ENCODE results near the gene DAB1.

Gene DAB1

DNA sequence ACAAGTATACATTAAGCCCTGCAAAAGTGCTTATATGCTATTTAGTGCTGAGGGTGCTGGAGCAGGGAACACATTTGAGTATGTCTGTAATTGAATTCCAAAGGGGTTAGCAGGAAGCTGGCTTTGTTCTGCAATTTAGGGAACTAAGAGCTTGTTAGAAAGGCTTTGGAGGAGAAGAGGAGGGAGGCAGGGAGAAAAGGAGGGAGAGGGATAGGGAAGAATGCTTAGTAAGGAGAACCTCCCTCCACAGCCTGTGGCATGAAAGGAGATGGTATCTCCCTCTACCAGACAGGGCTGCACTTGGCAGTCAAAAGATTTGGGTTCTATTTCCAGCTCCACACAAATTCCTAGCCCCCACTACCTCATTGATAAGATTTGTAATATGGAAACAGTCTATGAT is 217.8 kb downstream of the DAB1 start:
- Histone ChIP-seq H2AFZ (ENCODE audit: low read length) (no peak overlapping the region), H3K9me3 (ENCODE audit: low read length) (no peaks in the 10 kb centered on the region), H3K4me1 (ENCODE audit: insufficient read depth, low read length, severe bottlenecking) (no peaks in the 10 kb centered on the region), H3K9ac (ENCODE audit: low read length) (no peak overlapping the region), H3F3A (ENCODE audit: insufficient read depth, low read length) (no peaks in the 10 kb centered on the region), H3K4me2 (ENCODE audit: low read length) (no peak overlapping the region), H4K20me1 (ENCODE audit: insufficient read depth, low read length) (no peaks in the 10 kb centered on the region), H3K36me3 (ENCODE audit: insufficient read depth, low read length) (no peaks in the 10 kb centered on the region), H3K9me2 (ENCODE audit: low read depth, low read length) (no peaks in the 10 kb centered on the region), H3K79me2 (ENCODE audit: insufficient read depth, low read length) (no peaks in the 10 kb centered on the region), H3K27me3 (ENCODE audit: insufficient read depth, low read length) (no peaks in the 10 kb centered on the region), H3K27ac (ENCODE audit: low read depth, low read length, poor library complexity, severe bottlenecking) (no peak overlapping the region), H3K4me3 (ENCODE audit: low read depth, low read length, poor library complexity, severe bottlenecking) (no peak overlapping the region)
- TF ChIP-seq, protein P1, sequence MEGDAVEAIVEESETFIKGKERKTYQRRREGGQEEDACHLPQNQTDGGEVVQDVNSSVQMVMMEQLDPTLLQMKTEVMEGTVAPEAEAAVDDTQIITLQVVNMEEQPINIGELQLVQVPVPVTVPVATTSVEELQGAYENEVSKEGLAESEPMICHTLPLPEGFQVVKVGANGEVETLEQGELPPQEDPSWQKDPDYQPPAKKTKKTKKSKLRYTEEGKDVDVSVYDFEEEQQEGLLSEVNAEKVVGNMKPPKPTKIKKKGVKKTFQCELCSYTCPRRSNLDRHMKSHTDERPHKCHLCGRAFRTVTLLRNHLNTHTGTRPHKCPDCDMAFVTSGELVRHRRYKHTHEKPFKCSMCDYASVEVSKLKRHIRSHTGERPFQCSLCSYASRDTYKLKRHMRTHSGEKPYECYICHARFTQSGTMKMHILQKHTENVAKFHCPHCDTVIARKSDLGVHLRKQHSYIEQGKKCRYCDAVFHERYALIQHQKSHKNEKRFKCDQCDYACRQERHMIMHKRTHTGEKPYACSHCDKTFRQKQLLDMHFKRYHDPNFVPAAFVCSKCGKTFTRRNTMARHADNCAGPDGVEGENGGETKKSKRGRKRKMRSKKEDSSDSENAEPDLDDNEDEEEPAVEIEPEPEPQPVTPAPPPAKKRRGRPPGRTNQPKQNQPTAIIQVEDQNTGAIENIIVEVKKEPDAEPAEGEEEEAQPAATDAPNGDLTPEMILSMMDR (IDR thresholded peaks at IDR 0.05; ENCODE audit: low read length), result no peak
- TF ChIP-seq EZH2 (IDR thresholded peaks at IDR 0.05; ENCODE audit: borderline replicate concordance, low read length), result no peak

DNA sequence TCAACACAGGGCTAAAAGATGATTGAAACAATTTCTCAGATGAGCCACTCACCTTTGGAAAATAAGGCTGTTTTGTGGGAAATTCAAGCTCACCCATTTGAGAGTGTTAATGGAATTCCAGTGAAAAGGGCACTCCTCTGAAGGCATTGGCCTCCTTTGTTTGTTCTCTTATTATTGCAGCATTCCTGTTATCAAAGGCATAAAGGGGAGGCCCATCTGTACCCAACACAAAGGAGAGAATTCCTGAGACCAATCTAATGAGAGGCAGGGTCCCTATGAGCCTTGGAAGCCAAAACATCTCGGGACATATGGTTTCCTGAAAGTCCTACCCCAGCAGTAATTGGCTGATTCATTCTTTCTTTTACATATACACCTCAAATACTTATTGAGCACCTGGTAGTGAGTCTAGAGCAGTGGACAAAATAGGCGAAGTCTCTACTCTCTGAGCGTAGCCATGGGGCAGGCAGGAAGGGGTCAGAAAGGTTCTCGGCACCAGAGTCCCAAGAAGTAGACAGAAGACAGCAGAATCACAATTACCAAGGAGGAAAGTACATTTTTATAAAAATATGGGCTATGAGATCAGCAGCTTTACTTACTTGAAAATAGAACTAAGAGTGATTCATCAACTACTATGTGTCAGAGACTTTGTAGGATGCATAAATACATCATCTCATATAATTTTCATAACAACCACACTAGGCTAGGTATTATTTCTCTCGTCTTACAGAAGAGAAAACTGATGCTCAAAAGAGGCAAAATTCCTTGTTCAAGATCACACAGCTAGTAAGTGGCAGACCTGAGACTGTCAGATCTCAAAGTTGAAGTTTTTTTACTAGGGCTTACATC is 218.7 kb downstream of the DAB1 start:
- Histone ChIP-seq H3K27me3 (ENCODE audit: insufficient read depth, low read length) (no peaks in the 10 kb centered on the region), H3K79me2 (ENCODE audit: insufficient read depth, low read length) (no peaks in the 10 kb centered on the region), H4K20me1 (ENCODE audit: insufficient read depth, low read length) (no peaks in the 10 kb centered on the region), H3K27ac (ENCODE audit: low read depth, low read length, poor library complexity, severe bottlenecking) (no peak overlapping the region), H3F3A (ENCODE audit: insufficient read depth, low read length) (no peaks in the 10 kb centered on the region), H3K4me2 (ENCODE audit: low read length) (no peak overlapping the region), H3K36me3 (ENCODE audit: insufficient read depth, low read length) (no peaks in the 10 kb centered on the region), H3K4me3 (ENCODE audit: low read depth, low read length, poor library complexity, severe bottlenecking) (no peak overlapping the region), H2AFZ (ENCODE audit: low read length) (no peak overlapping the region), H3K9me2 (ENCODE audit: low read depth, low read length) (no peaks in the 10 kb centered on the region), H3K9me3 (ENCODE audit: low read length) (no peaks in the 10 kb centered on the region), H3K9ac (ENCODE audit: low read length) (no peak overlapping the region), H3K4me1 (ENCODE audit: insufficient read depth, low read length, severe bottlenecking) (no peaks in the 10 kb centered on the region)
- TF ChIP-seq EZH2 (IDR thresholded peaks at IDR 0.05; ENCODE audit: borderline replicate concordance, low read length), result no peak
- TF ChIP-seq, protein P1 (IDR thresholded peaks at IDR 0.05; ENCODE audit: low read length), result no peak

DNA sequence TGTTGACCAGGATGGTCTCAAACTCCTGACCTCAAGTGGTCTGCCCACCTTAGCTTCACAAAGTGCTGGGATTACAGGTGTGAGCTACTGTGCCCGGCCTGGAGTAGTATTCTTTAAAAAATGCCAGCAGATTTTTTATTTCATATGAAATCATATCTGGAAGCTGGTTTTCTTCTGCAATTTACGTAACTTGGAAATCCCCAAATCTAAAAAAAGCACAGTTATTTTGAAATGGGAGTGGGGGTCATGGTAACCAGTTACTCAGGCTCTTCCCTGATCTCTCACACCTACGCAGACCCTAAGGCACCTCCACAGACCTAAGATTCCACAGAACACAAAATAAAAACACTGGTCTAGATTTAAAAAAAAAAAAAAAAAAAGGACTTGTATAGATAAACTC is 219.8 kb downstream of the DAB1 start:
- H3K4me3 ChIP-seq (ENCODE audit: low read depth, low read length, poor library complexity, severe bottlenecking), result no peak overlapping the region
- no peak overlapping the region for H2AFZ ChIP-seq (ENCODE audit: low read length)
- H3K4me1 ChIP-seq (ENCODE audit: insufficient read depth, low read length, severe bottlenecking), result no peaks in the 10 kb centered on the region
- H3K9ac ChIP-seq (ENCODE audit: low read length), result no peak overlapping the region
- H4K20me1 ChIP-seq (ENCODE audit: insufficient read depth, low read length), result no peaks in the 10 kb centered on the region
- TF ChIP-seq, protein P1 (IDR thresholded peaks at IDR 0.05; ENCODE audit: low read length), result no peak
- H3F3A ChIP-seq (ENCODE audit: insufficient read depth, low read length), result no peaks in the 10 kb centered on the region
- H3K27me3 ChIP-seq (ENCODE audit: insufficient read depth, low read length), result no peaks in the 10 kb centered on the region
- H3K4me2 ChIP-seq (ENCODE audit: low read length), result no peak overlapping the region
- no peaks in the 10 kb centered on the region for H3K9me2 ChIP-seq (ENCODE audit: low read depth, low read length)
- H3K36me3 ChIP-seq (ENCODE audit: insufficient read depth, low read length), result no peaks in the 10 kb centered on the region
- no peaks in the 10 kb centered on the region for H3K79me2 ChIP-seq (ENCODE audit: insufficient read depth, low read length)
- no peaks in the 10 kb centered on the region for H3K9me3 ChIP-seq (ENCODE audit: low read length)
- H3K27ac ChIP-seq (ENCODE audit: low read depth, low read length, poor library complexity, severe bottlenecking), result no peak overlapping the region

All from OCI-LY1 (cell line).